ENCODE data around the gene PCSK4.

DNA sequence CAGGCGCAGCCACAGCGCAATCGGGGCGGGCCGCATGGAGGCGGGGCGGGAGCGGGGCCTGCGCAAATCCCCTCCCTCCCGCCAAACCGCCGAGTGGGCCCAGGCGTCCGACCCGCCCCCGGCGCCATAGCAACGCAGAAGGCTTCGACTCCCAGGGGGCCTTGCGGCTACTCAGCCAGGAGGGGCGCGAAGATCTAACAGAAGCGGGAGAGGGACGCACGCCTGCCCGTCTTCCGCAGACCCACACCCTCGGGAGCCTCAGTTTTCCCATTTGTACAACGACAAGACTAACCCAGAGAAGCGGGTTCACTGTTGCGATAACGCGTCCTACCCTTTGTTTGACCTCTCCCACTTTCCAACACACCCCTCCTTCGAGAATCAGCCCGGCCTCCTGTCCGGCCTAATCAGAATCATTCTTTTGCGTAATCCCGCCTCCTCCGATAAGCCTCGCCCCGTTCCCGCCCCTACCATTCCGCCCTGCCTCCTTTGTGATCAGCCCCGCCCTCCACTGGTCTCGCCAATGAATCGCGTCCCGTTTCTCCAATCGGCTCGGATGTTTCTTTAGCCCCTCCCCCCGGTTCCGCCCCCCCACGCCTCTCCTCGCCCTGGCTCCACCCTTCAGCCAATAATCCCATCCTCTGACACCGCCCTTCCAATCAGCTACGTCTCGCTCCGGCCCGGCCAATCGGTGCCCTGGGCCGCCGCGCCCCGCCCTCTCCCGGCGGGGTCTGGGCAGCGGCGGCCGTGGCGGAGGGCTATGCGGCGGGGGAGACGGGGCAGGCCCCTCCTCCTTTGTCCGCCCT is at the start of gene PCSK4:
- TF ChIP-seq ELF4 (CRISPR knock-in tag; IDR thresholded peaks at IDR 0.05) (peak; percentile 47; the same call in 1 of the 2 replicates), POLR2AphosphoS5 (IDR thresholded peaks at IDR 0.05; ENCODE audit: control insufficient read depth, insufficient read depth, low read depth, low read length) (no peak)
